GM12873 (cell line): ENCODE measurements around the gene OR5K1.

Experiments used
- CTCF ChIP-seq: IDR thresholded peaks from 2 replicates; pipeline ENCODE4 v1.5.1; 2012; ENCODE audit warnings: low read depth, mild to moderate bottlenecking, moderate library complexity, low read length, control low read depth; ENCODE audit not compliant: insufficient read depth; ENCODE audit errors: missing control alignments

OR5K1 gene

DNA sequence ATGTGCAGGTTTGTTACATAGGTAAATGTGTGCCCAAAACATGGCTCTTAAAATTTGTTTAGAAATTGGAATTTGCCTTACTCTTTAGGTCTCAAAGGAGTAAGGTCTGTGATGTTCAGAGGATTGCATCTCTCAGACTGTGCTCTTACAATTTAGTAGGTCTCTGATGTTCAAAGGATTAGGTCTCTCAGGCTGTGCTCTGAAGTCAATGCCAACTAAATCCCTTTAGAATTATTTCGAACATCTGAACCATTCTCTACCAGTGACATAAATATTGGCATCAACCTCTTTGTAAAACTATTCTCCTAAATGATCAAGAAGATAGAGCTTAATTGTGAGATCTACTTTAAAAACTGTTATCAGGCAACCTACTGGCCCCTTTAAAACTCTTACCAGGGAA, at the start of gene OR5K1:
OR5K1 (plus strand) TSS at position 301 of the 400 bp plus-strand sequence. CDS start 6,376 bp downstream, outside the sequence.
- no peak for TF ChIP-seq CTCF

GRCh38 chr3:98432575-98432974, 30.4 kb upstream of the OR5K1 start:
- no peak for TF ChIP-seq CTCF

GRCh38 chr3:98433764-98434163, 29.2 kb upstream of the OR5K1 start:
- no peak for TF ChIP-seq CTCF

DNA sequence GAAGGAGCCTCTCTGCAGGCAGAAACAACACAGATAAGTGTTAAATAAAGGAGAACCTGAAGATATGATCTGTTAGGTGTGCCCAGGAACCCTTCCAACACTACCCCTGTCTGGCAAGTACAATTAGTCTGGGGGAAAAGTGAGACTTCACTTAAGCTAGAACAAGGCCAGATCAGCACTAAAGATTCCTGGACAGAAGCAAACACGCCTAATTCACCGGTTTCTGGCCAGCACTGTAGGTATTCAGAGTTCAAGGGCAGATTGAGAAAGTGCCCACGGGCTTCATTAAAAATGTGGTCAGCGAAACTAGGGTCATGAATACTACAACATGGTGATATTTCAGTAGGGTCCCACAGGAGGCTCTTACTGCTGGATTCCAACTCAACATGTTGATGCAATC, 28.6 kb upstream of the OR5K1 start:
- no peak for TF ChIP-seq CTCF

DNA sequence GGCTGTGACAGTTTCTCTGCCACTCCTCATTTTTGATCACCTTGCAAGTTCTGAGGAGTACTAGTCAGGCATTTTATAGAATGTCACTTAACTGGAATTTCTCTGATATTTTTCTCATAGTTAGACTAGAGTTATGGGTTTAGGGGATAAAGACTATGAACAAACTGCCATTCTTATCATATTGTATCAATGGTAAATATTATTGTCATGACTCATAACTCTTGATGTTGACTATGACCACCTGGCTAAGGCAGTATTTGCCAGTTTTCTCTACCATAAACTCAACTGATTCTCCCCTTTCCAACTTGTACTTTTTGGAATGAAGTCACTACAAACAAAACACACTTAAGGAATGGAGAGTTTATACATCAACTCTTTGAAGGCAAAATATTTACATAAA, 22.7 kb upstream of the OR5K1 start:
- TF ChIP-seq CTCF, result no peak

GRCh38 chr3:98445949-98446406, 17.0 kb upstream of the OR5K1 start:
- TF ChIP-seq CTCF, result no peak

DNA sequence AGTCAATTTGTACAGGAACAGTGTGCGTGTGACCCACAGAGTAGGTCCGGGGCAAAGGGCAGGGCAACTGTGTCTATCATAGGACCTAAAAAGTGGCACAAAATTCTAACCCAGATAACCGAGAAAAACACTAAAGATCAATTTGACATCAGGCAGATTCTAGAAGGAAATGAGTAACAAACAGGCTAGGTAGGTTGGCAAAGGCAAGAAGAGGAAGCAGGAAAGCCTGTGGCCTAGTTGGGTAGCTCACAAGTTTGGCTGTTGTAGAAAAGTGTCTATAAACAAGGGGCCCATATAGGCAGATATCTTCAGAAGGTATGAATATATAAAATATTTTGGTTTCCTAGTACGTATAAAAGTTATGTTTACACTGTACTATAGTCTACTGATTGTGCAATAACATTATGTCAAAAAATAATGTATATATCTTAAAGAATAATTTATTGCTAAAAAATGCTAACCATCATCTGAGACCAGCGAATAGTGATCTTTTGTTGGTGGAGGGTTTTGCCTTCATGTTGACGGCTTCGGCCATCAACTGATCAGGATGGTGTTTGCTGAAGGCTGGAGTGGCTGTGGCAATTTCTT, 13.3 kb upstream of the OR5K1 start:
- no peak for TF ChIP-seq CTCF
